ENCODE data around the gene DIS3L. TPM values are rescaled to one million over a fixed set of nuclear protein-coding genes. Genes with fewer than 3 reads are reported as not detected.
"Not testable (repeated sequence)": the region's sequence is repeated elsewhere in the genome, so short reads cannot be mapped to it uniquely, and the experiment has no call there.

The DIS3L gene
- 9.2 TPM for polyA plus RNA-seq (2013, experiment 1 of 2; ENCODE audit: insufficient read length)
- 8.2 TPM for polyA plus RNA-seq (2013, experiment 2 of 2; ENCODE audit: insufficient read length)

DNA sequence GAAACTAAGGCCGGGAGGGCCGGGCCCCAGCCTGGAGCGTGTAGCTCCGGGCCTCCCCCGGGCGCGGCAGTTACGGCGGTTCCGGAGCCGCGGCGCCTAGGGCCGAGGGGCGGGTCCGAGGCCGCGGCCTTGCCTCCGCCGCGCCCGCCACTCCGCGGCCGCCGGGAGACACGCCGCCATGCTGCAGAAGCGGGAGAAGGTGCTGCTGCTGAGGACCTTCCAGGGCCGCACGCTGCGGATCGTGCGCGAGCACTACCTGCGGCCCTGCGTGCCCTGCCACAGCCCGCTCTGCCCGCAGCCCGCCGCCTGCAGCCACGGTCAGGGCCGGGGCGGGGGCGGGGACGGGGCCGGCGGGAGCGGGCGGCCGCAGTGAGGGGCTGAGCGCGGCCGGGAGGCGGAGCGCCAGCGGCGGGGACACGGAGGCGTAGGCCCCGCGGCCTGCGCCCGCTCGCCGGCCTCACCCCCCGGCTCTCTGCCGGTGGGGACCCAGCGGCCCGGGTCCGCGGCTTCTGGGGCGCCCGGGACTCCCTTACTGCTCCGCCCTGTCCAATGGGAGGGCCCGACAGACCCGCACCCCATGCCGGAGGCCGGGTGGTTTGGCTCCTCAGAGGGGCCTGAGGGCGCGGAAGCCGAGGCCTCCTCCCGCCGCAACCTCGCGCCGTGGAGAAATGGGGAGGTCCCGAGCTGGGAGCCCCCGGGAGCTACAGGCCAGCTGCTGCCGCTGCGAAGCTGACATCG is at the start of gene DIS3L:
Gene DIS3L, plus strand, starts transcription at position 150 of the 738 bp plus-strand sequence. Its CDS starts 29 bp downstream, at position 179.
- peak; percentile 55 for DNase-seq

DNA sequence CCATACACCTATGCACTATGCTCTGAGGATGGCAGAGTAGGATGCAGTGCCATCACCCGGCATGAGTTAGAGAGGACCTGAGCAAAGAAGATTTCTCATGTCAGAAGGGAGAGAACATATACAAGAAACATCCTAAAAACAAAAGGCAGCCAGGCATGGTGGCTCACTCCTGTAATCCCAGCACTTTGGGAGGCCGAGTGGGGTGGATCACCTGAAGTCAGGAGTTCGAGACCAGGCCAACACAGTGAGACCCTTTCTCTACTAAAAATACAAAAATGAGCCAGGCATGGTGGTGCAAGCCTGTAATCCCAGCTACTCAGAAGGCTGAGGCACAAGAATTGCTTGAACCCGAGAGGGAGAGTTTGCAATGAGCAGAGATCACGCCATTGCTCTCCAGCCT is 47.5 kb upstream of the DIS3L start:
- not testable (repeated sequence) for DNase-seq

DNA sequence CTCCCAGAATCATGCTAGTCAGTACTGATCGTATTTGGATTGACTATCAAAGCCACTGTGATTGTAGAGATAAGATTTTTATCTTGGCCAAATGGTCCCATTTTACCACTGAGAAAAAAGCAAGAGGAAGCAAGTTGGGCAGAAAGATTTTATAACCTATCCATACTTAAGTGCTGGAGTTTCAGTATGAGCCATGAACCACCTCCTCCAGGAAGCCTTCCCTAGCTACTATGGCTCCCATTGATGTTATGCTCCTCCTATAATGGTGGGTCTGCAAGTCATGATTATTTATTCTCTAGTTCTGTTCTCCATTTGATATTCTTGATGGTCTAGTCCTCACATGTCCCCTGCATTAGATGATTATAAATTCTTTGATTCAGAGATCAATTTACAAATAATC is 46.4 kb upstream of the DIS3L start:
- no peak for DNase-seq

DNA sequence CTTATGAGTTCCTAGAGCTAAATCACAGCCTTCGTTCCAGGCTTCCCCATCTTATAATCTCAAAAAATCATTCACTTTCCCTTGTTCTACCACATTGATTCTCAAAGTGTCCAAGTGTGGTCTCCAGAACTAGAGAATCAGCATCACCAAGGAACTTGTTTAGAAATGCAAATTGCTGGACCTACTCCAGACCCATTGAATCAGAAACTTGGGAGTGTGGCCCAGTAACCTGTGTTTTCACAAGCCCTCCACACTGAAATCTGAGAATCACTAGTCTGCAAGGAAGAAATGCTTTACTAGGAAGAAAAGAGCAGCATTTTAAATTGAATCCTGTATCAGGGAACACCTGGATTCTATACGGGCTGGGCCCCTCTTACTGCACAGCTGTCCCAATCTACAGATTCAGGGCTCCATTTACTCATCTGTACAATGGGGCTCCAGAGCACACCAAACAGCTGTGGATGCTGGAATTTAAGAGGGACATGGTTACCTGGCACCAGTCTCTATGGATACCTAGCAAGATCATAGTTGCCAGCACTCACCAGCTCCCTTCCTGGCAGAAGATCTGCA is 43.7 kb upstream of the DIS3L start:
- DNase-seq: no peak

DNA sequence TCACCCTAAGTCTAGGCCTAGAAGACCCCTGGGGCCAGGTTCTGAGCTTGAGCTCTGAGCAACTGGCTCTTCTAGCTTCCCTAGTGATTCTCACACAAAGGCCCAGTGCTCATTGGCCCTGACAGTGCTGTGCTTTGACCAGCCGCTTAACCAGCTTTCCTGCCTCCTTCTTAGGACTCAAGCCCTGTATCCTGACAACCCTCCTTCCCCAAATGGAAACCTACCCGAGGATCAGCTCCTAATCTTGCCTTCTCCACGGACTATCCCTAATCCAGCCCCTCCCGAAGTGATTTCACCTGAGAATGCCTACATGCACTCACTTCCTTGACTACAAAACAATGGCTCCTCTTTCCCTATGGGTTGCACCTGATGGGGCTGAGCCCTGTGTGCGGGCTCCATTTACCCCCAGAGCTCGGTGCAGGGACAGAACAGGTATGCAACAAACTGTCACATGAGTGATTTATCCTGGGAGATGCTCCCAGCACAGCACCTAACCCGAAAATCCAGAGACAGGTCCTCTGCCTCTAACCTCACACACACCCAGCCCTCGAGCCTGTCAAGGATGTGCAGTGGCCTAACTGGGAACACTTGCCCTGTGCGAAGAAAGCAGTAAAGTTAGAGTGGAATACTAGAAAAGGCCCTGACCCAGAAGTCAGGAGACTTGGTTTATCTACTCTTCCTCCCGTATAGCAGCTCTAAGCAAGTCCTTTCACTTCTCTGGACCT is 42.1 kb upstream of the DIS3L start:
- DNase-seq: no peak

DNA sequence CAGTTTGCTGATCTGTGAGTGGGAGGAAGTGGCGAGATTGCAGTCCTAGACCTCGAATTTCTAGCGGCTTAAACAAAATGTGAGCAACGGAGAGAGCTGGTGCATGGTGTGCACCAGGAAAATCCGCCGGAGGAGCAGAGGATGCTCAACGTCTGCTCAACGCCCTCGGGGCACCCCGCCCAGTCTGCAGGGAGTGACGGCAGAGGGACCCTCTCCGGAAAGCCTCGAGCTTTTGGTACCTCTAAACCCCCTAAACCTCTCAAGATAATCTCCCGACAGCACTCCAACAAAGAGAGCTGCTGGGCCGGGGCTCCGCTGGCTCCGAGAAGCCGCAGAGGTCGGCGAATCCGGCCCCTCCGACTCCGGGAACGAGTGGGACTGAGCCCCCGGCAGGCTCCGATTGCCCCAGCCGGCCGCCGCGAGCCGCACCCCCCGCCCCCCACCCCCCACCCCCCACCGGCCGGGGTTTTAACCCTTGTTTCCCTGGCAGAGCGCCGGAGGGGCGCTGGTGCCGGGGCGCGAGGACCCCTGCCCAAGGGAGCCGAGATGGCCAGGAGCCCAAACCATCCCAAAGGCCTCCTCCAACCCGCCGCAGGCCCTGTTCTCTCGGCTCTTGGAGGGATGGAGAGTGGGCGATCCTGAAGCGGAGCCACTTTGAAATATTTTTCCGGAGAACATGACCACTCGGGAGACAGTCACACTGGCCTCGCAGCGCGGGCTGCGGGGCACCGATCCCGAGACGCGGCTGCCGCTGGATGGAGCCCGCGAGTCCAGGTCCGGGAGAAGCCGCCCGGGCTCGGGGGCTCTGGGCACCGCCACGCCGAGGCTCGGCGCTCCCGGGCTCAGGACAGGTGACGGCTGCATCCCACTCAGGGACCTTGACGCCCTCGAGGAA is 41.3 kb upstream of the DIS3L start:
- peak; percentile 54 for DNase-seq

DNA sequence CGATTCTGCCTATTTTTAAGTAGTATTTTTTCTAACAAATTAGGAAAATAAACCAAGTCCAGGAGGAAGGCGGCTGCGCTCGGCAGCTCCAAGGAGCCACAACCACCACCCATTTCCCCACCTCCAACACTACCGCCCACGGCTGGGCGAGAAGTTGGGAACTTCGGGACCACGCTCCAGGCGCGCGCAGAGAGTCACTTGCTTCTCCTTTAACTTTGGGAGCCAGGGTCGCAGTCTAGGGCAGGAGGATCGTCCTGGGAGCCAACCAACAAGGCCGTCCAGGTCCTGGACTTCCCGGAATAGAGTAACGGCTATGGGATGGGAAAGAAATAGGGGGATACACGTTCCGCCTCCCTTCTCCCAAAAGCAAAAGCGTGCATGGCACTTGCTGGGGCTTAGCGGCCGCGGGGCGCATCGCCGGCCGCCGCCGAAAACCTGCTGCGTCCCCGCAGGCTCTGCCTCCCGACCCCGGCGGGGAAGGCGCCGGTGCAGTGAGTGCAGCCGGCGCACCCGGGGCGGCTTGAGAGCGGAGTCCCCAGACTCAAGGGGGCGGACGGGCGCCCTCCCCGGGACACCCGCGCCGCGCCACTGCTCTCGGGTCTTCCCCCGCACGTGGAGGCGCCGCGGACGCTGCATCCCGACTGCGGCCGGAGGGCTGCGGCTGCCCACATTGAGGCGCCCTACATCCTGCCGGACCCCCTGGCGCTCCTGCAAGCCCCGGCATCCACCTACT is 40.5 kb upstream of the DIS3L start:
- peak; percentile 11 for DNase-seq

DNA sequence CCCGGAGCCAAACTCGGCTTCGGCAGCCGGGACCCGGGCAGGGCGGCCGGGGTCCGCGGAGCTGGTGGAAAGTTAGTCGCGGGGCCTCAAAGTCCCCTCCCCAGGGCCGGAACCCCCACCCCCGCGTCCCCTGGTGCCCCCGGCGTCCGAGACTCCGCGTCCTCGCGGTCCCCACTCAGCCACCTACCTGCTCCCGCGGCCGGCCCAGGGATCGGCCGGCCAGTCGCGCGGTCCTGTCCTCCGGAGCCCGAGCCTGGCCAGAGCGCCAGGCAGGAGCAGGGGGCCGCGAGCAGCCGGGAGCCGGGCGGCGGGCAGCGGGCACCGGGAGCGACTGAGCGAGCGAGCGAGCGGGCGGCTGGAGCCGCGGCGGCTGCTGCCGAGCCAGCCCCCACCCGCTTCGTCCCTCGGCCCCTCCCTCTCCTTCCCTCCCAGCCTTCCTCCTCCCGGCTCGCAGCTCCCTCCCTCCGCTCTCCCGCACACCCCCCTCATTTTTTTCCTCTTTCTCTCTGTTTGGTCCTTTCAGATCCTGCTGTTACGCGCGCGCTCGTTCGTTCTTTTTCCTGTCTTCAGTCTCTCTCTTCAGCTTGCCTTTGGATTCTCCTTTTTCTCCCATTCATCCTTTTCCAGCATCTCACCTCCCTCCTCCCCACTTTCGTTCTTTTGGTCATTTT is 39.8 kb upstream of the DIS3L start, which contains the start of gene MEGF11:
Gene MEGF11, minus strand, starts transcription at position 333 of the 671 bp plus-strand sequence. CDS start 125,347 bp downstream, outside the sequence.
- peak; percentile 39 for DNase-seq

DNA sequence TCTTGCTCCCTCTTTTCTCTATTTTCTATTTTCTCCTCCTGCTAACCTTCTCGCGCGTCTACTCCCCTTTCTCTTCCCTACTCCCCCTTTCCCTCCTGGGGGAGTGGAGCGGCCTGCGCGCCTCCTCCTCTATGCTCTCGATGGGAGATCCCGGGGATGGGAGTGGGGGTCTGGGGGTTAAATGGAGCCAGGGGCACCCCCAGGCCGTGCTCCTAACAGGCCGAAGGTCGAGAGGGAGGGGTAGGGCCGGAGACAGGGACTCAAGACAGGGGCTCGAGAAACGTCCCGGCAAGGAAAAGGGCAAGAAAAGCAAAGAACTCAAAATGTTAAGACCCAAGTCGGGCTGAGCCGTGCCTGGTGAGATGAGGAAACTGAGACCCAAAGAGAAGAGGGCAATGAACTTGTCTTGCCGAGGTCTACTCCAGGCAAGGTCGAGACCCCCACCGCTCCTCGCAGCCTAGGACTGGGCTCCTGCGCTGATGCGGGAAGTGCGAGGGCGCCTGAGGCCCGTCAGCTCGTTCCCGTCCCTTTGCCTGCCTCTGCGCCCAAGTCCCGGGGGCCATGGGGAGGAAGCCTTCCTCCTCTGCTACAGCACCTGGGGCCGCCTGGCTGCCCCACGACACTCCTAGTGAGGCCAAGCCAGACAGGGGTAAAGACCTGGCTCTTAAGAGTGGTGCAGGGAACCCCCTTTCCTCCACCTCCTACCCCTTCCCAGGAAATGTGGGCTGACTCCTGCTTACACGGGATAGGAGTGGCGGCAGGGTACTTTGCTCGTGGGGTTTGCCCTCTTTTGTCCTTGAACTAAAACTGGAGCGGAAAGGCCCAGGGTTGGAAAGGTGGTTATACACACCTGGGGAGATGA is 39.0 kb upstream of the DIS3L start:
- DNase-seq: no peak

DNA sequence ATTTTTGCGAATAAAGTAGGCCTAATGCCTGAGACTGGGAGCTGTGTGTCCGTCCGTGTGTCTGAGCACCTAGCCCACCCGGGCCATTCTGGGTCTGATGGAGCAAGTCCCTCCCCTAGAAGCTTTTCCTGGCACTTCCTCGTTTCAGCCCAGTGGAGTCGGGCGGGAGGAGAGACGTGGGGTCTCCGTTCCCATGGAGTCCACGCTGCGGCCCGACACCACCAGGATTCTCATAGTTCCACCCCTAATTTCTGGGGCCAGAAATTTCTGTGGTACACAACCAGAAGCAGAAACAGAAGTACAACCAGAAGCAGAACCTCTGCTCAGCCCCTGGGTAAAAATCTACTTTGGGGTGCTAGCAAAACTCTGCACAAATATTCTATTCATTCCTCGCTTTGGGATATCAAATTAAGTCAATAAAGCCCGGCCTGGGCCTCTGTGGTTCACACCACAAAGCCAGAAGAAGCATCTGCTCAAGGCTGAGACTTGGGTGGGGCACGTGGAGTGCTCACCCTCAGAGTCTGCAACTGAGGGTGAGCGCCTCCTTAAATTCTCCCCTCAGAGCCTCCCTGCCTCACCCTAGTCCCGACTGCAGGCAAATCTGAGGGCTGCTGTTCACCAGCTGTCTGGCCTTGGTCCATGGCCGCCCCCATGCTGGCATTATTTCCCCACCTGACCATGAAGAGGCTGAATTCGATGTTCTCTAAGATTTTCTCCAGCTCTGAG is 38.3 kb upstream of the DIS3L start:
- DNase-seq: no peak

DNA sequence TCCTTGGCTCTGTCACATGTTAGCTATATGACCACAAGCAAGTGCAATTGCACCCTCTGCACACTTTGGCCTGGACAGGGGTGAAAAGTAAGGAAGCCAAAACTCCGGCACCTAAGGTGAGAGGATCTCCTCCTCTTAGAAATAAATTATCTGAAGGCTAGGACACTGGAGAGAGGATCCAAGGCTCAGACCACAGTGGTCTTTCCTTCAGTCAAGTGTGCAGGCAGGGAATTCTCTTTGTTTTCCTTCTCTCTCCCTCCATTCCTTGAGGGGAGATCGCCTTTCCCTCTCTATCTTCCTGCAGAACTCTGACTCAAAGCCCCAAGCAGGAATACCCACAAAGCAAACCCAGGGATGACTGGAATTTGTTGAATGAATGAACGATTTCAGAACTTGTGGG is 36.7 kb upstream of the DIS3L start:
- DNase-seq: no peak

DNA sequence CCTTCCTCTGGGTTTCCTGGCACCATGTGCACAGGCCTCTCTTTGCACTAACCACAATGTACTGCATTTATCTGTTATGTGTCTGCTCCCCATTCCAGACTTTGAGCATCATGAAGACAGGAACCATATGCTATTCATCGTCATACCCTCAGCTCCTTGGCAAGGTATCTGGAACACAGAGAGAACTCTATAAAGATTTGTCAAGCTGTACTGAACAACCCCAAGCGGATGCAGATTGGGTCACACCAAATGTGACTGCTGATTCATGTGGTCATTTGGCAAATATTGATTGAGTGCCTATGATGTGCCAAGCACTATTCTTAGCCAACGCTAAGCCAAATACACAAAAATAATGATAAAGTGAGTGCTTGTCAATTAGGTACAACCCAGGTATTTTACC is 32.3 kb upstream of the DIS3L start:
- no peak for DNase-seq

DNA sequence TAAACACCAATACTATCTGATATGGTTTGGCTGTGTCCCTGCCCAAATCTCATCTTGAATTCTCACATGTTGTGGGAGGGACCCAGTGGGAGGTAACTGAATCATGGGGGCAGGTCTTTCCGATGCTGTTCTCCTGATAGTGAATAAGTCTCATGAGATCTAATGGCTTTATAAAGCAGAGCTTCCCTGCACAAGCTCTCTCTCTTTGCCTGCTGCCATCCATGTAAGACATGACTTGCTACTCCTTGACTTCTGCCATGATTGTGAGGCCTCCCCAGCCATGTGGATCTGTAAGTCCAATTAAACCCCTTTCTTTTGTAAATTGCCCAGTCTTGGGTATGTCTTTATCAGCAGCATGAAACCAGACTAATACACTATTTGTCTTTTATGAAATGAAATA is 30.5 kb upstream of the DIS3L start:
- not testable (repeated sequence) for DNase-seq

DNA sequence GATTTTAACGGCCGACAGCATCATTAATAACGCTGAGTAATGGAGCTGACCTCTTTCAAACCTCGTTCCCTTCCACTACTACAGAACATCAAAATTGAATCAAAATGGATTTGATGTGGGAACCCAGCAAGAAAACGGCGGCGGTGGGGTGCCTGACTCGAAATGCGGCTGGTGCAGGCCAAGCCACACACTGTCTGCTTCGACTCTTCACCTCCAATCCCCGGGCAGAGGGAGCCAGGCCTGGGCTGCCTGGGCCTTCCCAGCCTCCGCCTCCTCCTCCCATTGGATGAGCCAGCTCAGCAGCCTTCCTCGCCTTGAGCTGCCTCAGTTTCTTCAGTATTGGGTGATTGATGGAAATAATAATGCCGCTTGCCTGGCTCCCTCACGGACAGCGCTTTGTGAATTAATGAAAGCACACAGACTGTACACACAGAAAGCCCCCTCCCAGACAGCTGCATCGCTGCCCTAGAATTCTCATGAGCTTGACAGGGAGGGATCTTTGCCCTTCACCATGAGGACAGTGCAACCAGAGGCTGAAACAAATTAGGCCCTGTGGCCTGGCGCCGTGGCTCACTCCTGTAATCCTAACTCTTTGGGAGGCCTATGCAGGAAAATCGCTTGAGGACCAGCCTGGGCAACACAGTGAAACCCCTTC is 28.4 kb upstream of the DIS3L start:
- no peak for DNase-seq

DNA sequence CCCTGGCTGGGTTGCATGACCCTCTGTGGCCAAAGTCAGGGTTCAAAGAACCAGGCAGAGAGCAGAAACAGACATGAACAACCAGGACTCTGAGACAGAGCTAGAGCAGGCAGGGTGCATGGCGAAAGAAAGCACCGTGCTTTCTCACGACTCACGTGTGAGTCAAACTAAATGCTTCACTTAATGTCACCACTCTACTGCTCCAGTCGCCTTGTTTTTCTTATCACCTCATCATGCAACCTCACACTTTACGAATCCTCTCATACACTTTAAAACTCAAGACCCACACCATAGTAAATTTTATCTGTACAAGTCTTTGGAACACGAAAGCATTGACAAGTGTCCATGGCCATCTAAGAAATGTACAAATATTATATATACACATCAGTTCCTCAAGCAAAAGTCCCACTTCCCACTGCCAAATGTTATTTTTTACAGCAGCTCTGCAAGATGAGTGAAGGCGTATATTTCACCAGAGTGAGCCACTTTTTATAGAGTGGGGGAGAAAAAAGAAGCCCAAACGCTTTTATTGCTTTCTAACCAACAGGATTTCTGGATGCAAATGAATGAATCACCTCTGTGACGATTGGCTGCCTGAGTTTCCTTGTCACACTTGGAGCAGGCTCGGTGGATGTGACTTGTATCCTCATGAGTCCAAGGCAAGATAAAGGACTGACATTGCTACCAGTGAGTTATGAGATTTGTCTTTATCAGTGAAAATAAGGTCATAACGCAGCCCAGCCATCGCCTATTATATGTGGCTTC is 23.9 kb upstream of the DIS3L start:
- peak; percentile 70 for DNase-seq

DNA sequence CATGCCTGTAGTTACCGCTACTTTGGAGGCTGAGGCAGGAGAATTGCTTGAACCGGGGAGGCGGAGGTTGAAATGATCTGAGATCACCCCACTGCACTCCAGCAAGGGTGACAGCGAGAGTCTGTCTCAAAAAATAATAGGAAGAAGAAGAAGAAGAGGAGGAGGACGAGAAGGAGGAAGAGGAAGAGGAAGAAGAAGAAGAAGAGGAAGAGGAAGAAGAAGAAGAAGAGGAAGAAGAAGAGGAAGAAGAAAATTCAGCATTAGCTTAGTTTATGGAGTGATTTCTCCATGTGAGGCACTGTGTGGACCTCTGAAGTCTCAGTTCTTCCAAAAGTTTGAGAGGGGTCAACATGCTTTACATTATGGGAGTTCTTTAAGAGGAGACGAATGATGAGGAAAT is 22.4 kb upstream of the DIS3L start:
- no peak for DNase-seq

DNA sequence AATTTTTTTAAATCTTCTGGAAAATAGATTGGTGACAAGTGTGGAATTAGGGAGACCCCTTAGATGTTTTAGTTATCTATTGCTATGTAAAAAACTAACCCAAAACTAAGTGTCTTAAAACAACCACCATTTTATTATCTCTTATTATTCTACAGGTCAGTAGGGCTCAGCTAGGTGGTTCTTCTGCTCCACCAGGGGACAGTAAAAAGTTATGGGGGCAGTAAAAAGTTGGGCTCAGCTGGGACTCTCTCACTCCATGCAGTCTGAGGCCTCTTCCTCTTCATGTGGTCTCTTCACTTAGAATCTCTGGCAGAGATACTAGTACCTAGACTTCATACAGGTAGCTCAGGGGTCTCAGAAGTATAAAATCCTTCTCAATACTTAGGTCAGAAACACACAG is 18.0 kb upstream of the DIS3L start:
- DNase-seq: no peak

DNA sequence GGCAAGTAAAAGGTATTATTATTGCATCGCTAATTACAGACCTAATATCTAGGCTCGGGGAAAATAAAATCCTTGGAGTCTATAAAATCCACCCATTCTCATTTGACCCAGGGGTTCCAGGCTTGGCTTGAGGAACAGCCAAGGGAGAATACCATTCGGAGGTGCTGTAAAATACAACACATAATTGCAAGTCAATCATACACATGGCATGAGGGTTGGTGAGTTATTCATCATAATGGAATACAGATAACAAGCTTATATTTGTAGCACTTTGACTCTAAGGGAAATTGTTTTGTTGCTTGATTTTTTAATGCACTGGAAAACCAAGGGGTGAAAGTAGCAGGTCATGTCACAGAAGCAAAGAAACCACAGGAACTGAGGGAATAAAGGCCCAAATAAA is 16.8 kb upstream of the DIS3L start:
- no peak for DNase-seq

Data from fibroblast of skin of back (primary cell).